ENCODE measurements around the gene MALRD1.
"Not testable (repeated sequence)": the region's sequence is repeated elsewhere in the genome, so short reads cannot be mapped to it uniquely, and the experiment has no call there.

The MALRD1 gene

DNA sequence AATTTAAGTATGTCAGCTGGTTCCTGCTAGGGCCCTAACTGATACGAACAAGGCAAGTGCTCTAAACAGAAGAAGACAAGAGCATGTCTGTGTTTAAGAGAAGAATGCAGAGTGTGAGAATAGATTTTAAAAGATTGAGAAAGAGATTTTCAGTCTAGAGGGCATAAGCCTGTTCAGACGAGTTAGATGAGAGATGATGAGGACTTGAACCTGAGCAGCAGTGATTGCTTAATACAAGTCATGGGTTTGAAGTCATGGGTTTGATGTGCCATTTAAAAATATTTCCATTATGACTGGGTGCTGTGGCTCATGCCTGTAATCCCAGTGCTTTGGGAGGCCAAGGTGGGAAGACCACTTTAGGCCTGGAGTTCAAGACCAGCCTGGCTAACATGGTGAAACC, 658.8 kb downstream of the MALRD1 start:
- Mint-ChIP-seq H3K36me3 (no peaks in the 10 kb centered on the region), H3K27me3 (no peaks in the 10 kb centered on the region), H3K4me1 (no peaks in the 10 kb centered on the region), H3K27ac (no peak overlapping the region), H3K4me3 (no peak overlapping the region), H3K9me3 (peaks cover 22% of the 10 kb centered on the region)
- no peak for ATAC-seq

DNA sequence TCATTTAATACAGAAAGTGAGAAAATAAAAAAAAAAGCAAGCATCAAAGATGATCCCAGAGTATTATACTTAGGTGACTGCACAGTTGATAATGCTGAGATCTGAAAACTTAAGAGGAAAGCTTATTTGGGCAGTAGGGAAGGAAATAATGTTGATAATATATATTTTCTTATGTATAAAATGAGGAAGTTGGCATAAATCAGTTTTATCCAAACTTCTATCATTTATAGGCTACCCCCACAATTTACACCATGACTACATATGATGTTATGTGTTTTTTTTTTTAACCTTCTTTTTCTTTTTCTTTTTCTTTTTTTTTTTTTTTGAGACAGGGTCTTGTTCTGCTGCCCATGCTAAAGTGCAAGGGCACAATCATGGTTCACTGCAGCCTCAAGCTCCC, 659.4 kb downstream of the MALRD1 start:
- Mint-ChIP-seq H3K27ac (no peak overlapping the region), H3K36me3 (no peaks in the 10 kb centered on the region), H3K4me1 (no peaks in the 10 kb centered on the region), H3K9me3 (peaks cover 27% of the 10 kb centered on the region), H3K4me3 (no peak overlapping the region), H3K27me3 (no peaks in the 10 kb centered on the region)
- no peak for ATAC-seq

DNA sequence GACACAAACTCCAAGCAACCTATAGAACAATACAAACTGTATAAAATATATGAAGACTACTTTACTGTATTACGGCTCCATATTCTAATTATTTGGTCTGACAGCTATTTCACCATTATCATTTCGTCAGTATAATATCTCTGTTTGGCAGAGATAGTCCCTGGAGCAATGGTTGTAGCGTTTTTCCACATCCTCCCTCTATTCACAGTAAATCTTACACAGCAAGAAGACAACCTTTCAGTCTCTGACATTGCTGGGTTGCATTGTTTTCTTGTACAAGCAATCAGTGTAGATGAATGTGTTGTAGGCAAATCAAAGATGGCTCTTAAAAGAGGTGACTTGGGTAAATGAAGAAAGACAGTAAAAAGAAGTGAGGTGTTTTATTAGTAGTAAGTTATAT, 662.0 kb downstream of the MALRD1 start:
- ATAC-seq: no peak
- no peak overlapping the region for H3K27ac Mint-ChIP-seq
- H3K9me3 Mint-ChIP-seq: peaks cover 28% of the 10 kb centered on the region
- H3K27me3 Mint-ChIP-seq: no peaks in the 10 kb centered on the region
- H3K36me3 Mint-ChIP-seq: no peaks in the 10 kb centered on the region
- no peak overlapping the region for H3K4me3 Mint-ChIP-seq
- H3K4me1 Mint-ChIP-seq: no peaks in the 10 kb centered on the region

DNA sequence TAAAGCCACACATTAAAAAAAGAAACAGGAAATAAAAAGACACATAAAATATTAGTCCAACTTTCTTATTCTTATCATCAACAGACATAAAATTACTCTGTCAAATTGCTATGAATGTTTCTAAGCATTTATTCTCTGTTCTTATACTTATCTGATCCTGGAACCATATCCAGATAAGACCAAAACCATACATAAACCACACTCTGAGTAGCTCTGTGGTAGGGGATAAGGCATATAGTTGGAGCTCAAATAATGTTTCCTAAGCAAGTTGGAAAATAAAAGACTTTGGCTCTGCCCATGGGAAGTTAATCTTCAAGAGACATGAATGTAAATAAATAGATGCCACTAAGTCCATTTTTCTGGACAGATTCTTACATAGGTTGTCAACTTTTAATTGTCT, 664.6 kb downstream of the MALRD1 start:
- H3K9me3 Mint-ChIP-seq: peaks cover 25% of the 10 kb centered on the region
- no peaks in the 10 kb centered on the region for H3K27me3 Mint-ChIP-seq
- H3K4me3 Mint-ChIP-seq: no peak overlapping the region
- H3K36me3 Mint-ChIP-seq: no peaks in the 10 kb centered on the region
- ATAC-seq: no peak
- H3K4me1 Mint-ChIP-seq: no peaks in the 10 kb centered on the region
- H3K27ac Mint-ChIP-seq: no peak overlapping the region

DNA sequence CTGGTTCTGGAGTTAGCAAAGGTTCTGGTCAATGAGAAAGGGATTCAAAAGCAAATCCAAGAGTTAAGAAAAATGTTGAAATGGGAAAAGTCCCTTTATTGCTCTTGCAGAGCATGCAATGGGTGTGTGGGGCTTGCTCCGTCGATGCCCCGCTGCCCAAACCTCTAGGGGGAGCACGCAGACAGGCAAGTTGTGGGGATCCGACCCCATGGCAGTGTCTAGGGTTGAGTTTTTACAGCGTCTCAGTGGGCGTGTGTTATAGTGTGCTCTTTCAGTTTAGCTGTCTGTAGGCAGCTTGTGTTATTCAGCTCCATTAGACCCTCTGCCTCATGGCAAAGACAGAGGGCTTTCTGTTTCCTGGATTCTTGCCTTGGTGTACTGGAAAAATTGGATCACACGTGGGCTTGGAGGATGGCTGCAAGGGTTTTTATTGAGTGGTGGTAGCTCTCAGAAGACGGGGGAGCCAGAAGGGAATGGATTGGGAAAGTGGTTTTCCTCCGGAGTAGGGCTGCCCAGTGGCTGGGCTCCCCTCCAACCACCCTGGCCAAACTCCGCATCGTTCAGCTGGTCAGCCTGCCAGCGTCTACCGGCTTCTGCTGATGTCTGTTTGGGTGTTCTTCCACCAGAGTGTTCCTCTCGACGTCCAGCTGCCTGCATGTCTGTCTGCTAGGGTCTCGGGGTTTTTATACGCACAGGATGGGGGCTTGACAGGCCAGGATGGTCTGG, 665.4 kb downstream of the MALRD1 start:
- no peak overlapping the region for H3K27ac Mint-ChIP-seq
- H3K9me3 Mint-ChIP-seq: peaks cover 25% of the 10 kb centered on the region
- no peak for ATAC-seq
- H3K27me3 Mint-ChIP-seq: no peaks in the 10 kb centered on the region
- no peak overlapping the region for H3K4me3 Mint-ChIP-seq
- no peaks in the 10 kb centered on the region for H3K4me1 Mint-ChIP-seq
- no peaks in the 10 kb centered on the region for H3K36me3 Mint-ChIP-seq

DNA sequence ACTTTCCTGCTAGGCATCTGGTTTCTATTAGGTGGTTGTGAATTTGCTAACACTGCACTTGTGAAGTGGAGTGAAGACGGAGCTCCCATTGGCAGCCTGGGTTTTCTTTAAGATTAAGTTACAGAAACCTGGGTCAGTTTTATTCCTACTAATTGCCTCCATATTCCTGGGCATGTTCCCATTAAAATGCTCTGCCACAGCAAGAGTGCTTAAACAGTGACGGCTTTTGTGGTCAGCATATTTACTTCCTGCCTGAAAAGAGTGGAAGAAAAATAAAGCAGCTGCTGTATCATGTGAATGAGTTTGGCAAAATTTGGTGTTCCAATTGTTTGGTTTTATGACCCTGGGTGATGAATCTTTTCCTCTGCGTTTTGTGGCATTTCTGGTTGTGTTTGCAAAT, 670.7 kb downstream of the MALRD1 start:
- H3K4me1 Mint-ChIP-seq: no peaks in the 10 kb centered on the region
- no peaks in the 10 kb centered on the region for H3K27me3 Mint-ChIP-seq
- no peak for ATAC-seq
- H3K9me3 Mint-ChIP-seq: peaks cover 7% of the 10 kb centered on the region
- H3K36me3 Mint-ChIP-seq: no peaks in the 10 kb centered on the region
- no peak overlapping the region for H3K27ac Mint-ChIP-seq
- H3K4me3 Mint-ChIP-seq: no peak overlapping the region

DNA sequence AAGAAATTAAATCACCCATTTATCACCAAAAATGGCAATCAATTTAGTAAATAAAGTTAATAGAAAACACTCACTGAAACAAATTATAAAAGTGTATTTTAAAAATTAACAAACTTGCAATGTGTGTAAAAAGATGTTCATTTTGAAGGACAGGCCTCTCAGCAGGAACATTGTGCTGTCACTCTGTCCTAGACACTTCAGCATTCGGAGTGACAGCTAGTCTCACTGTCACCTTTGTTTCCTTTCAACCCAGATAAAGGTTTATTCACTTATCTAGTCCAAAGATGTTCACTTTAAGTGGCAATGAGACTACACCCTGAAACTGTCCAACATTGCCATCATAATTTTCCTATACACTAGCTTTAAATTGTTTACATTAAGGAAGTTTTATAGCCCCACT, 675.7 kb downstream of the MALRD1 start:
- H3K27me3 Mint-ChIP-seq: no peaks in the 10 kb centered on the region
- H3K4me1 Mint-ChIP-seq: no peaks in the 10 kb centered on the region
- ATAC-seq: no peak
- peaks cover 4% of the 10 kb centered on the region for H3K9me3 Mint-ChIP-seq
- H3K27ac Mint-ChIP-seq: no peak overlapping the region
- H3K36me3 Mint-ChIP-seq: no peaks in the 10 kb centered on the region
- H3K4me3 Mint-ChIP-seq: no peak overlapping the region

DNA sequence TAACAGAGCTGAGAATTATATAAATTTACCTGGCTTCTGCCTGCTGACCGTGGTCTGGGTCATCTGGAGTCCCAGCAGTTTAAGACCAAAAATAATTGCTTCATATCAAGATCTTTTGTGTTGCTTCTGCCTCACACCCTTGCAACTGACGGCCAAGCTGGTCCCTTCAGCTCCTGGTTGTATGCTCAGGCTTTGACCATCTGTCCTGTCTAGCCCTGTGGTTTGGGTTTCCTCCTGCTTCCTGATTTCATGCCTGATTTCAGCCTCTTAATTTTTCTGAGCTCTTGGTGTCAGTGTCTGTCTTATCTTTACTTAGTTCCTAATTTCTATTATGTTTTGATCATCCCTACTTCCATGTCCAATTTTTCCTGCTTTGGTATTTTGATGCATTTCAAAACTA, 679.8 kb downstream of the MALRD1 start:
- Mint-ChIP-seq H3K4me1 (no peaks in the 10 kb centered on the region), H3K27me3 (no peaks in the 10 kb centered on the region), H3K4me3 (no peak overlapping the region), H3K9me3 (peaks cover 6% of the 10 kb centered on the region), H3K27ac (no peak overlapping the region), H3K36me3 (no peaks in the 10 kb centered on the region)
- ATAC-seq: no peak

DNA sequence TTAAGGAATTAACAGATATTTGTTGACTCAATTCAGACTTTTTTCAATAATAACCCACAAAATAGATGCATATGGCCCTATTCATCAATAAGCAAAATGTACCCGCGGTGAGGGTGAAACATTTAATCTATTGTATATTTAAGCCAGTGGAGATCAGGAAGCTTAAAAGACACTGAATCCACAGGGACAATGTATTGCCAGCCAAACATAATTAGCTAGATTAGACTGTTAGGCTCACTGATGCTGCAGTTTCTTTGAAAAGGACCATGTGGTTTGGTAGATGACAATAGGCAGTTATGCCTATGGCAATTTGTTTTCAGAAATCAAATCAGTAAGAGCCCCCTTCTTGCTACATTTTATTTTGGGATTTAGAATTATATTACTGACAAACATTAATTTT, 680.4 kb downstream of the MALRD1 start:
- no peaks in the 10 kb centered on the region for H3K36me3 Mint-ChIP-seq
- H3K27ac Mint-ChIP-seq: no peak overlapping the region
- ATAC-seq: no peak
- no peaks in the 10 kb centered on the region for H3K4me1 Mint-ChIP-seq
- H3K9me3 Mint-ChIP-seq: peaks cover 6% of the 10 kb centered on the region
- no peaks in the 10 kb centered on the region for H3K27me3 Mint-ChIP-seq
- no peak overlapping the region for H3K4me3 Mint-ChIP-seq

DNA sequence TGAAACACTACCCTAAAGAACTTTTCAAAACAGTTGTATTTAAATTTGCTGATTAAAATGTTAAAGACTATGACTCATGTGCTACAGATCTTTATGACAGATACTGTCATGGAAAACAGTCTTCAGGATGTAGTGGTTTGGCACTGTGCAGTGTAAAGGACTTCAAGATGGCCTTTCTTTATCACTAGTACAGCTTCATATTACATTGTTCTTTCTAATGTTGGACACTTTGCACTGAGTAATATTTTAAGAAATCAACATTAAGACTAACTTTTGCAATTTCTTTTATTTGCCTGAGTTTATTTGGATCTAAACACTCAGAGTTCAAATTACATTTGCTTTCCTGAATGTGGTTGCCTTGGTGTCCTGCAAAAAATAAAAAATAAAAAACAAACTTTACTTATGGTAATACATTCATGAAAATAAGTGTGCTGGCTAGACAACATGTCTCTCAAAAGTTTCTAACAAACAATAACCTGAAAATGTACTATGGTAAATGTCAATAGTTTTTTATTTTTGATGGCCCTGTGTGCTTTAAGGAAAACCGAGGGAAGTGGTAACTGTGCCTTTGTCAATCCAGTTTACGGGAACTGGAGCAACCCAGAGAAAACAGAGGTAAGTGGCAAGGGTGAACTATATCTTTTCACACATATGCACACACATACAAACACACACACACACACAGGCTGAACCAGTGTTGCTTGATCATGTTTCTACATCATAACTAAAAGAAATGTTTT, 681.7 kb downstream of the MALRD1 start:
- Mint-ChIP-seq H3K4me1 (no peaks in the 10 kb centered on the region), H3K27me3 (no peaks in the 10 kb centered on the region), H3K9me3 (peaks cover 6% of the 10 kb centered on the region), H3K4me3 (no peak overlapping the region), H3K27ac (no peak overlapping the region), H3K36me3 (no peaks in the 10 kb centered on the region)
- no peak for ATAC-seq

DNA sequence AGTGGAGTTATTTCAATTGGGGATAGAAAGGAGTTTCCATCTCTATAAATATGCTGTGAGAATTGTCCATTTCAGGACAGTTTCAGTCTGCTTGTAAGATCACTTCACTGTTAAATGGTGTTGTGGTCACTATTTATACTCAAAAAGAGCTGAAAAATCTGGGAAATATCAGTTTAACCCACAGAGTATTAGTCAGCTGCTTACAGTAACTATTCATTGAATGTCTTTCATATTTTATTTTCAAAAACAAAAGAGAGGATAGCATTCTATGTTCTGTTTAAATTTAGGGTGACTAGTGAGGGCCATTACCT, 682.3 kb downstream of the MALRD1 start:
- H3K9me3 Mint-ChIP-seq: peaks cover 6% of the 10 kb centered on the region
- no peaks in the 10 kb centered on the region for H3K27me3 Mint-ChIP-seq
- H3K27ac Mint-ChIP-seq: no peak overlapping the region
- no peak for ATAC-seq
- no peaks in the 10 kb centered on the region for H3K4me1 Mint-ChIP-seq
- H3K36me3 Mint-ChIP-seq: no peaks in the 10 kb centered on the region
- no peak overlapping the region for H3K4me3 Mint-ChIP-seq

DNA sequence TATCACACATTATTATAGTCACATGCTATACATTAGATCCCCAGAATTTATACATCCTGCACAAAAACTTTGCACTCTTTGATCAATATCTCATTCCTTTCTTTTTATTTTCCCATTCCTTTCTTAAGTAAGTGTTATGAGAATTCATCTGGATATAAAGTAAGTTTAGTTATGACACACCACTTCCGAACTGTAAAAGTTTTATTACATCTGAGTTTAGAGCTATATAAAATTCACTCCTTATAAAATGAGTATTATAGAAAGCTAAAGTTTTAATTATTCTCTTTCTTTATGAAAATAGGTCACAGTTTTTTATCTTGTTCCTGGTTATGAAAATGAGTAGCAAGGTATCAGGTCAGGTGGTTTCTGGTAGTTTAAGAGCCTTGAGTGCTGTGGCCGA, 683.0 kb downstream of the MALRD1 start:
- Mint-ChIP-seq H3K36me3 (no peaks in the 10 kb centered on the region), H3K27me3 (no peaks in the 10 kb centered on the region), H3K9me3 (peaks cover 9% of the 10 kb centered on the region), H3K4me3 (no peak overlapping the region), H3K4me1 (no peaks in the 10 kb centered on the region), H3K27ac (no peak overlapping the region)
- ATAC-seq: no peak

DNA sequence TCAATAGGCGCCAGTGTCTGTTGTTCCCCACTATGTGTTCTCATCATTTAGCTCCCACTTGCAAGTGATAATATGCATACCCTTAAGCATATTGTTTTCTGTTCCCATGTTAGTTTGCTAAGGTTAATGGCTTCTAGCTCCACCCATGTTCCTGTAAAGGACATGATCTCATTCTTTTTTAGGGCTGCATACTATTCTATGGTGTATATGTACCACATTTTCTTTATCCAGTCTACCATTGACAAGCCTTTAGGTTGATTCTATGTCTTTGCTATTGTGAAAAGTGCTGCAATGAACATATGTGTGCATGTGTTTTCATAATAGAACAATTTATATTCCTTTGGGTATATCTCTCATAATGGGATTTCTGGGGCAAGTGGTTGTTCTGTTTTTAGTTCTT, 689.8 kb downstream of the MALRD1 start:
- H3K4me1 Mint-ChIP-seq: no peaks in the 10 kb centered on the region
- no peaks in the 10 kb centered on the region for H3K27me3 Mint-ChIP-seq
- no peak overlapping the region for H3K27ac Mint-ChIP-seq
- H3K9me3 Mint-ChIP-seq: peaks cover 2% of the 10 kb centered on the region
- no peak for ATAC-seq
- no peak overlapping the region for H3K4me3 Mint-ChIP-seq
- H3K36me3 Mint-ChIP-seq: no peaks in the 10 kb centered on the region

DNA sequence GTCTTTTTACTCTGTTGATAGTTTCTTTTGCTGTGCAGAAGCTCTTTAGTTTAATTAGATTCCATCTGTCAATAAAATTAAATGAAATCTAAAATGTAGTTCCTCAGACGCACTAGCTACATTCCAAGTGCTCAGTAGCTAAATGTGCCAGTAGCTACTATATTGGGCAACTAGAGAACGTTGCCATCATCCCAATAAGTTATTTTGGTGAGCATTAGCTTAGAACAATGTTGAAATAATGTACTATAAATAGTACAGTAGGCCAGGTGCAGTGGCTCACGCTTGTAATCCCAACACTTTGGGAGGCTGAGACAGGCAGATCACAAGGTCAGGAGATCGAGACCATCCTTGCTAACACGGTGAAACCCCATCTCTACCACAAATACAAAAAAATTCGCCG, 690.6 kb downstream of the MALRD1 start:
- H3K36me3 Mint-ChIP-seq, H3K4me1 Mint-ChIP-seq, H3K27ac Mint-ChIP-seq, H3K9me3 Mint-ChIP-seq, ATAC-seq, H3K4me3 Mint-ChIP-seq, H3K27me3 Mint-ChIP-seq: not testable (repeated sequence)

DNA sequence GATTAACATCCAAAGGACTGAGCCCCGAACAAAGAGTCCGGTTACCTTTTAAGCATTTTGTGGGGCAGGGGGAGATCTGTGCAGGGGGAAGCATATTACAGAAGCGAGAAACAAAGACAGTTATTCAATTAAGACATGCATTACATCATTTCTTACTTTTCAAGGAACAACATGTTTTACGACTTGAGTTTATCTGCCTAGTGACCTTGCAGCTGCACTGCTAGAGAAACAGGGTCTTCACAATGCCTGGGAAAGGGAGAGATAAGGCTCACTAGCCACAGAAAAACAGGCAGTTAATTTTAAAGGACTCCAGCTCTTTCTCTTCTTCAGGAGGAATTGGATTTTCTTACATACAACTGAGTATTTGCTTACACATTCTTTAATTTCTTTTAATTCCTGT, 693.5 kb downstream of the MALRD1 start:
- H3K36me3 Mint-ChIP-seq, H3K4me3 Mint-ChIP-seq, H3K4me1 Mint-ChIP-seq, H3K27me3 Mint-ChIP-seq, H3K9me3 Mint-ChIP-seq, H3K27ac Mint-ChIP-seq, ATAC-seq: not testable (repeated sequence)

DNA sequence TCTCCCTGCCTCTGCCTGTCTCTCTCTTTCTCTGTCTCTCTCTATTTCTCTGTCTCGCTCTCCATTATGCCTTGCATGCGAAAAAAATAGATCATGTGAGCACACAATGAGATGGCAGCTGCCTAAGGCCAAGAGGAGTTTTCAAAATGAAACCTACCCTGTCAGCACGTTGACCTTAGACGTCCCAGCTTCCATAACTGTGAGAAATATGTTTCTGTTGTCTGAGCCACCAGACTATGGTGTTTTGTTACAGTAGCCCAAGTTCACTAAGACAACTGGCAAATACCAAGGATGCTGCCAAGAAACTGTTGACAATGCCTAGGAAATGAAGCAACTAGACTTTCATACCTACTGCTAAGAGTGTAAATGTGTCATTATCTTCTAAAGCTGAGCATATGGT, 697.1 kb downstream of the MALRD1 start:
- no peaks in the 10 kb centered on the region for H3K36me3 Mint-ChIP-seq
- no peaks in the 10 kb centered on the region for H3K4me1 Mint-ChIP-seq
- no peaks in the 10 kb centered on the region for H3K27me3 Mint-ChIP-seq
- ATAC-seq: no peak
- peaks cover 3% of the 10 kb centered on the region for H3K9me3 Mint-ChIP-seq
- H3K4me3 Mint-ChIP-seq: no peak overlapping the region
- no peak overlapping the region for H3K27ac Mint-ChIP-seq
